ENCODE data around the gene CXCL9. TPM values are rescaled to one million over a fixed set of nuclear protein-coding genes. Genes with fewer than 3 reads are reported as not detected.

CXCL9 gene
- total RNA-seq, 1 donor from 2014 or later: not detected

GRCh38 chr4:76036855-76037254 lies 29.5 kb upstream of the CXCL9 start:
- no peaks in the 10 kb centered on the region for H3K27me3 Mint-ChIP-seq (ENCODE audit: low read depth)
- no peak overlapping the region for H3K4me3 Mint-ChIP-seq
- H3K9me3 Mint-ChIP-seq: no peaks in the 10 kb centered on the region
- H3K36me3 Mint-ChIP-seq (ENCODE audit: low read depth): no peaks in the 10 kb centered on the region
- TF ChIP-seq, protein P1, sequence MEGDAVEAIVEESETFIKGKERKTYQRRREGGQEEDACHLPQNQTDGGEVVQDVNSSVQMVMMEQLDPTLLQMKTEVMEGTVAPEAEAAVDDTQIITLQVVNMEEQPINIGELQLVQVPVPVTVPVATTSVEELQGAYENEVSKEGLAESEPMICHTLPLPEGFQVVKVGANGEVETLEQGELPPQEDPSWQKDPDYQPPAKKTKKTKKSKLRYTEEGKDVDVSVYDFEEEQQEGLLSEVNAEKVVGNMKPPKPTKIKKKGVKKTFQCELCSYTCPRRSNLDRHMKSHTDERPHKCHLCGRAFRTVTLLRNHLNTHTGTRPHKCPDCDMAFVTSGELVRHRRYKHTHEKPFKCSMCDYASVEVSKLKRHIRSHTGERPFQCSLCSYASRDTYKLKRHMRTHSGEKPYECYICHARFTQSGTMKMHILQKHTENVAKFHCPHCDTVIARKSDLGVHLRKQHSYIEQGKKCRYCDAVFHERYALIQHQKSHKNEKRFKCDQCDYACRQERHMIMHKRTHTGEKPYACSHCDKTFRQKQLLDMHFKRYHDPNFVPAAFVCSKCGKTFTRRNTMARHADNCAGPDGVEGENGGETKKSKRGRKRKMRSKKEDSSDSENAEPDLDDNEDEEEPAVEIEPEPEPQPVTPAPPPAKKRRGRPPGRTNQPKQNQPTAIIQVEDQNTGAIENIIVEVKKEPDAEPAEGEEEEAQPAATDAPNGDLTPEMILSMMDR (conservative IDR thresholded peaks at IDR 0.05): no peak
- H3K4me1 Mint-ChIP-seq: no peaks in the 10 kb centered on the region
- no peak for DNase-seq (ENCODE audit: low read depth, low spot score)
- H3K27ac Mint-ChIP-seq (ENCODE audit: unreplicated experiment): no peak overlapping the region

DNA sequence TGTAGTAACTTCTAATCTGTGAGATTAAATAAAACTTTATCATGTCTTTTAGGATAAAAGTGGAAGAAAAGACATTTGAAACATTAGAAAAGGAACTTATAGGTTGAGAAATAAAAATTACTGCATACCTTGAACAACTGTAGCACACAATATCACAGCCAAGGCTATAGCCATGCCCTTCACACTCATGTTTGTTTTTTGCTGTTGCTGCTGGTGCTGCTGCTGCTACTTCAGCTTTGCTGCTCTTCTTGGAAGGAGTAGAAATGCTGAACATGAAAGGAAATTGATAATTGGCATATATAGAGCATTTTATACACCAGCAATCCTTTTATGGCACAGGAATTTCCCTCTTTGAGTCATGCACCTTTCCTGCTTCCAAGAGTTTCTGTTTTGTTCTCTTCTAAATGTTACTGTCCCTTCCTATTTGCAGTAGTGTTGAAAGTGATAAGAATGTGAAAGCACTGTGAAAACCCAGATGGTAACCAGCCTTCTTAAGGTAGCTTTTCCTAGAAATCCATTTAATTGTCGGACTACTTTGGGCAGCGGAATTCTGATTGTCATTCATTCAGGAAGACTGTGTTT lies 28.6 kb upstream of the CXCL9 start, which contains the start of gene CXCL11:
CXCL11 (minus strand) TSS at position 272 of the 582 bp plus-strand sequence; CDS start at position 189, 83 bp downstream.
- H3K27me3 Mint-ChIP-seq (ENCODE audit: low read depth): no peaks in the 10 kb centered on the region
- TF ChIP-seq, protein P1 (conservative IDR thresholded peaks at IDR 0.05): no peak
- H3K36me3 Mint-ChIP-seq (ENCODE audit: low read depth): no peaks in the 10 kb centered on the region
- no peaks in the 10 kb centered on the region for H3K4me1 Mint-ChIP-seq
- H3K27ac Mint-ChIP-seq (ENCODE audit: unreplicated experiment): no peak within 1 kb of the TSS
- DNase-seq (ENCODE audit: low read depth, low spot score): no peak
- H3K9me3 Mint-ChIP-seq: no peaks in the 10 kb centered on the region
- no peak within 1 kb of the TSS for H3K4me3 Mint-ChIP-seq

DNA sequence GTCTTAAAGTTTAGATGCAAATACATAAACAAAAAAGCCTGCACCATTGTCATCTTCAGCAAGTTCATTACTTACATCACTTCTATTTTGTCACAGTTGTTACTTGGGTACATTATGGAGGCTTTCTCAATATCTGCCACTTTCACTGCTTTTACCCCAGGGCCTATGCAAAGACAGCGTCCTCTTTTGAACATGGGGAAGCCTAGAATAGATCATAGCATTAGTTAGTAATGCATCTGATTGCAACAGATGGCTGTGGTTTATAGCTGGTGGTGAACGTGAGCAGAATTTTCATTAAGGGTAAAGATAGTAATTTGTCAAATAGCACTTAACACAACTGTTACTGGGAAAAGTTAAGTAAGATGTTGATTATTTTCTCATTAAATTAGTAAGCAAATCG lies 27.8 kb upstream of the CXCL9 start:
- peaks cover 4% of the 10 kb centered on the region for H3K27me3 Mint-ChIP-seq (ENCODE audit: low read depth)
- H3K4me3 Mint-ChIP-seq: no peak overlapping the region
- H3K36me3 Mint-ChIP-seq (ENCODE audit: low read depth): no peaks in the 10 kb centered on the region
- H3K27ac Mint-ChIP-seq (ENCODE audit: unreplicated experiment): no peak overlapping the region
- DNase-seq (ENCODE audit: low read depth, low spot score): no peak
- no peaks in the 10 kb centered on the region for H3K4me1 Mint-ChIP-seq
- no peaks in the 10 kb centered on the region for H3K9me3 Mint-ChIP-seq
- TF ChIP-seq, protein P1 (conservative IDR thresholded peaks at IDR 0.05): no peak

- Mint-ChIP-seq H3K27ac (ENCODE audit: unreplicated experiment) (no peak overlapping the region), H3K27me3 (ENCODE audit: low read depth) (peaks cover 8% of the 10 kb centered on the region), H3K4me1 (no peaks in the 10 kb centered on the region), H3K36me3 (ENCODE audit: low read depth) (no peaks in the 10 kb centered on the region), H3K9me3 (no peaks in the 10 kb centered on the region), H3K4me3 (no peak overlapping the region)
- TF ChIP-seq, protein P1 (conservative IDR thresholded peaks at IDR 0.05): no peak
- no peak for DNase-seq (ENCODE audit: low read depth, low spot score)
Observed at GRCh38 chr4:76029300-76029699, 22.0 kb upstream of the CXCL9 start.

GRCh38 chr4:76028350-76028765 lies 21.0 kb upstream of the CXCL9 start:
- H3K4me3 Mint-ChIP-seq: no peak overlapping the region
- TF ChIP-seq, protein P1 (conservative IDR thresholded peaks at IDR 0.05): no peak
- no peak overlapping the region for H3K27ac Mint-ChIP-seq (ENCODE audit: unreplicated experiment)
- no peaks in the 10 kb centered on the region for H3K36me3 Mint-ChIP-seq (ENCODE audit: low read depth)
- peaks cover 8% of the 10 kb centered on the region for H3K27me3 Mint-ChIP-seq (ENCODE audit: low read depth)
- H3K4me1 Mint-ChIP-seq: no peaks in the 10 kb centered on the region
- H3K9me3 Mint-ChIP-seq: no peaks in the 10 kb centered on the region
- no peak for DNase-seq (ENCODE audit: low read depth, low spot score)

Measured in neural crest cell (in vitro differentiated cells).